Type B pancreatic cell (in vitro differentiated cells): ENCODE results near the gene BDH1. TPM values are rescaled to one million over a fixed set of nuclear protein-coding genes. Genes with fewer than 3 reads are reported as not detected.

Experiments
- DNase-seq: peaks from one replicate; pipeline ENCODE4 v3.0.0; 2021; ENCODE audit warnings: mixed read lengths; ENCODE audit not compliant: unreplicated experiment; ENCODE audit errors: extremely low spot score
- H3K27ac Mint-ChIP-seq: 2 replicates; pipeline ENCODE4 v1.8.0; 2021; ENCODE audit warnings: mild to moderate bottlenecking, mixed read lengths
- H3K27me3 Mint-ChIP-seq: 2 replicates; pipeline ENCODE4 v1.8.0; 2021; ENCODE audit warnings: mixed read lengths
- H3K36me3 Mint-ChIP-seq: 2 replicates; pipeline ENCODE4 v1.8.0; 2021; ENCODE audit warnings: mixed read lengths
- H3K4me1 Mint-ChIP-seq: one replicate; pipeline ENCODE4 v1.8.0; 2021; ENCODE audit warnings: mixed read lengths; ENCODE audit not compliant: unreplicated experiment
- H3K4me3 Mint-ChIP-seq: 2 replicates; pipeline ENCODE4 v1.8.0; 2021; ENCODE audit warnings: mild to moderate bottlenecking, mixed read lengths
- H3K9me3 Mint-ChIP-seq: 2 replicates; pipeline ENCODE4 v1.8.0; 2021; ENCODE audit warnings: mixed read lengths
- CTCF ChIP-seq: fragments of 200-600 bp; sonication (generic); conservative IDR thresholded peaks from 2 replicates; pipeline ENCODE4 v1.5.0; 2021; ENCODE audit warnings: antibody characterized with exemption, mild to moderate bottlenecking
- total RNA-seq: library from RNA; stranded (reverse); gene quantifications from 2 replicates; pipeline ENCODE4 v1.2.1, GENCODE V29; 2021; ENCODE audit warnings: low replicate concordance

The BDH1 gene
- total RNA-seq, 1 donor from 2014 or later, result 32.0 TPM

GRCh38 chr3:197546307-197547085 is 9.3 kb downstream of the BDH1 start:
- Mint-ChIP-seq H3K27me3 (no peaks in the 10 kb centered on the region), H3K27ac (peak overlapping the region; percentile 82), H3K9me3 (no peaks in the 10 kb centered on the region), H3K36me3 (no peaks in the 10 kb centered on the region), H3K4me1 (peaks cover 16% of the 10 kb centered on the region), H3K4me3 (no peak overlapping the region)
- no peak for TF ChIP-seq CTCF
- no peak for DNase-seq

- no peak for TF ChIP-seq CTCF
- no peak for DNase-seq
- no peak overlapping the region for H3K27ac Mint-ChIP-seq
- peaks cover 25% of the 10 kb centered on the region for H3K4me1 Mint-ChIP-seq
- no peaks in the 10 kb centered on the region for H3K36me3 Mint-ChIP-seq
- no peak overlapping the region for H3K4me3 Mint-ChIP-seq
- no peaks in the 10 kb centered on the region for H3K9me3 Mint-ChIP-seq
- H3K27me3 Mint-ChIP-seq, result no peaks in the 10 kb centered on the region
These were observed 10.2 kb downstream of the BDH1 start for GRCh38 chr3:197545571-197545970.

DNA sequence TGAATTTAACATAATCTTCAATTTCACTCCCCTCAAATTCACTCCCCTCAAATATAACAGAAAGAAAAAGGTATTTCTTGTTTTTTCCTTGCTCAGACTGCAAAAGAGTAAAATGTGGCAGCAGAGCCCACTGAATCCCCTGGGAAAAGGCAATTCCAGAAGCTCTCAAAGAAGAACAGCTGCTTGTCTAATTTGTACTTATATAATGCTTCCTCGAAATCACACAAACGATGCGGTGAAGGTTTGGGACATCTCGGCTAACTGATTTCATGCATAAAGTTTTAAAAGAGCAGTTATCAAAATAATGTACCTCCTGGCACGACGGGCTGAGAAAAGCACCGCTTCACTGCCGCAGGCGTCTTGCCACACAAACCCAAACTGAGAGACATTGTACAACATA is 10.7 kb downstream of the BDH1 start:
- Mint-ChIP-seq H3K4me3 (no peak overlapping the region), H3K4me1 (peaks cover 26% of the 10 kb centered on the region), H3K36me3 (no peaks in the 10 kb centered on the region), H3K27ac (no peak overlapping the region), H3K27me3 (no peaks in the 10 kb centered on the region), H3K9me3 (no peaks in the 10 kb centered on the region)
- DNase-seq, result no peak
- no peak for TF ChIP-seq CTCF

- peaks cover 30% of the 10 kb centered on the region for H3K4me1 Mint-ChIP-seq
- no peak for TF ChIP-seq CTCF
- peaks cover 5% of the 10 kb centered on the region for H3K9me3 Mint-ChIP-seq
- no peak overlapping the region for H3K27ac Mint-ChIP-seq
- H3K4me3 Mint-ChIP-seq, result no peak overlapping the region
- DNase-seq, result no peak
- peaks cover 4% of the 10 kb centered on the region for H3K36me3 Mint-ChIP-seq
- no peaks in the 10 kb centered on the region for H3K27me3 Mint-ChIP-seq
These were observed 12.9 kb downstream of the BDH1 start for GRCh38 chr3:197542741-197543454.

DNA sequence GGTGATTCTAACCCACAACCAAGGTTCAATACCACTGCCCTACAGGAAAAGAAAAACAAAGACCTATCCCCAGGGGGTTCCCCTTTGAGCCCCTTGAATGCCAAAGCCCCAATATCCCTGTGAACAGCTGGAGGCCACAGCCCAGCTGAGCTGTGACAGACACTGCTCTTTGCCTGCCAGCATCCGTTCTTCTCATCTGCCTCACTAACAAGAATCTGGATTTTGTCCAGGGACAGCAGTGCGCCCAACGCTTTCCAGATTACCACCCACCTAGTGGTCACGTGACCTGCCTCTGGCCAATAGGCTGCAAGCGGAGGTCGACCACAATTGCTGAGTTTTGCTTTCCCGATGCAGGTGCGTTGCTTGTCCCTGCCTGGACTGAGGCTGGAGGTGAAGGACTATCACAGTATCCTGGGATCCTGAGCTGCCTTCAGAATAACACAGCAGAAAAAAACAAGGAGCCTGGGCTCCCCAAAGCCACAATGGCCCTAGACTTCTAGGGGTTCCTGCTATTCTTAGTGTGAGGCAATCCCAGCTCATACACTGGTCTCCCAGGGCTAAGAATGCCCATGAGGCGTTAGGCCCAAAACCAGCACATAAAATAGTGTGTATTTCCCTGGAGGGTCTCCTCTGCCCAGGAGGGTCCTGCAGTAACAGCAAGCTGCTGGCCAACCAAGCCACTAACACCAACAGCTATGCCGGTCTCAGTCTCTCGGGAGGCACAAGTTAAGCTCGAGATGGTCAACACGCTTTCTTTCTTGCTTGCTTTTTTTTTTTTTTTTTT is 13.8 kb downstream of the BDH1 start:
- Mint-ChIP-seq H3K36me3 (peaks cover 4% of the 10 kb centered on the region), H3K27me3 (no peaks in the 10 kb centered on the region), H3K27ac (peak overlapping the region; percentile 93), H3K4me3 (peak overlapping the region; percentile 37), H3K4me1 (peaks cover 21% of the 10 kb centered on the region), H3K9me3 (peaks cover 5% of the 10 kb centered on the region)
- TF ChIP-seq CTCF, result no peak
- DNase-seq, result no peak
